NOMO-1 (cell line): ENCODE measurements around the gene EPN1.

Source experiments
- DNase-seq, 2 experiments: peaks; one replicate each; lab custom pipeline; 2025; ENCODE audit not compliant: unreplicated experiment in 2 of 2; lab: John Stamatoyannopoulos, UW

EPN1 gene

GRCh38 chr19:55674841-55675660, at the start of gene EPN1:
Gene EPN1 (plus strand): TSS chr19:55675226. CDS start chr19:55678628, 3,402 bp downstream.
- peak; percentile 95 to 96 for DNase-seq

- DNase-seq = no peak
Measured at GRCh38 chr19:55626350-55626749, 48.7 kb upstream of the EPN1 start.

GRCh38 chr19:55632463-55632834, 42.6 kb upstream of the EPN1 start:
- DNase-seq = peak; percentile 60 to 88

- no peak for DNase-seq
Measured at GRCh38 chr19:55633861-55634260, 41.2 kb upstream of the EPN1 start.

GRCh38 chr19:55635334-55635717, 39.7 kb upstream of the EPN1 start:
- DNase-seq = peak in 1 of 2 experiments; percentile 8

- DNase-seq = no peak
Measured at GRCh38 chr19:55635856-55636440, 39.1 kb upstream of the EPN1 start.

GRCh38 chr19:55636723-55637122, 38.3 kb upstream of the EPN1 start:
- DNase-seq = no peak

GRCh38 chr19:55637534-55637933, 37.5 kb upstream of the EPN1 start:
- no peak for DNase-seq

- no peak for DNase-seq
Measured at GRCh38 chr19:55638864-55639359, 36.1 kb upstream of the EPN1 start.

GRCh38 chr19:55640043-55640576, 34.9 kb upstream of the EPN1 start:
- no peak for DNase-seq

GRCh38 chr19:55640577-55641425, 34.2 kb upstream of the EPN1 start, which contains the start of gene ZNF580:
Gene ZNF580 (plus strand): TSS chr19:55641002. CDS start chr19:55642509, 1,507 bp downstream.
- DNase-seq = peak; percentile 36 to 46

- peak in 1 of 2 experiments; percentile 29 for DNase-seq
Measured at GRCh38 chr19:55641426-55642152, 33.4 kb upstream of the EPN1 start.

- no peak for DNase-seq
Measured at GRCh38 chr19:55642153-55643002, 32.6 kb upstream of the EPN1 start.

GRCh38 chr19:55643003-55643886, 31.8 kb upstream of the EPN1 start, which contains the start of gene ZNF581:
Gene ZNF581 (plus strand): TSS chr19:55643649. CDS start chr19:55644572, 923 bp downstream.
- DNase-seq = peak; percentile 66 to 68

GRCh38 chr19:55643887-55644176, 31.2 kb upstream of the EPN1 start:
- DNase-seq = no peak

GRCh38 chr19:55644191-55644833, 30.7 kb upstream of the EPN1 start:
- DNase-seq = no peak

GRCh38 chr19:55644842-55645511, 30.0 kb upstream of the EPN1 start:
- no peak for DNase-seq
